Ishikawa (cell line): ENCODE measurements around the gene PLIN3.

Source experiments
- CEBPB ChIP-seq: IDR thresholded peaks from 2 replicates; pipeline ENCODE4 v1.6.1; 2012
- EP300 ChIP-seq: IDR thresholded peaks from 2 replicates; pipeline ENCODE4 v1.6.1; 2012; ENCODE audit warnings: borderline replicate concordance
- MAX ChIP-seq: IDR thresholded peaks from 2 replicates; pipeline ENCODE4 v1.6.1; 2012
- NFIC ChIP-seq: IDR thresholded peaks from 2 replicates; pipeline ENCODE4 v1.6.1; 2012
- TAF1 ChIP-seq: IDR thresholded peaks from 2 replicates; pipeline ENCODE4 v1.6.1; 2012; ENCODE audit warnings: low read depth, mild to moderate bottlenecking
- USF1 ChIP-seq: IDR thresholded peaks from 2 replicates; pipeline ENCODE4 v1.6.1; 2012

- TF ChIP-seq NFIC (no peak), USF1 (no peak), MAX (no peak), EP300 (no peak), CEBPB (no peak), TAF1 (no peak)
Measured at GRCh38 chr19:4829001-4829712, 38.3 kb downstream of the PLIN3 start.
